ENCODE data around the gene PTPRN2.
"Not testable (repeated sequence)": the region's sequence is repeated elsewhere in the genome, so short reads cannot be mapped to it uniquely, and the experiment has no call there.

PTPRN2 gene

DNA sequence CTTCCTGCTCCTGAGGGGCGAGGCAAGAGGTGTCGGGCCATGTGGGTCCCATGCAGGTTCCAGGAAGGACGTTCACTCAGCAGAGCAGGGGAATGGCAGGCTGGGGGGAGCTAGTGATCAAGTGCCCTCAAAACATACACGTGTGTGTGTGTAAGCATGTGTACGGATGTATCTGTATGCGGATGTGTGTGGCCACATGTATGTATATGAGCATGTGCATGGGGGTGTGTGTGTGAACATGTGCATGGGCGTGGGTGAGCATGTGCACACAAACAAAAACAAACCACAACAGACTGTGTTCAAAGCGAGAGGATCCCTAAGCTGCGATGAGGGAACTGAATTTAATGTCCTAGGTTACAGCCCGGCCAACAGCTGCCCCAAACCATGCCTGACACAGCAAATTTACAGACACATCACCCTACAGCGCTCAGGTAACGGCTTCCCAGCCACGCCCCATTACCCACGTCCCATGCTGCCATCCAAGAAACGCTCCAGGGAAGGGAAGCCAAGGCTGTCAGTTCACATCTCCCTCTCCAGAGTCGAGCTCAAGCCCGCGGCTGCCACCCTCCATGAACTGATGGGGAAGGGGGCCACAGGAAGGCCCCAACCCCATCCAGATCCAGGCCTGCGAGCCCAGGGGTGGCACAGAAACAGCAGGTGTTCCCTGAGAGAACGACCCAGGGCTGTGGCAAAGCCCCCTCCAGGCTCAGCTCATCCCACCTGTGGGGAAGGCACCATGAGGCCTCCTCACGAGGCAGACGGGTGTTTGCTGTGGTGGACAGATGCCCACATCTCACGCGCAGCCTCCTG, 56.6 kb downstream of the PTPRN2 start:
- DNase-seq = no peak

DNA sequence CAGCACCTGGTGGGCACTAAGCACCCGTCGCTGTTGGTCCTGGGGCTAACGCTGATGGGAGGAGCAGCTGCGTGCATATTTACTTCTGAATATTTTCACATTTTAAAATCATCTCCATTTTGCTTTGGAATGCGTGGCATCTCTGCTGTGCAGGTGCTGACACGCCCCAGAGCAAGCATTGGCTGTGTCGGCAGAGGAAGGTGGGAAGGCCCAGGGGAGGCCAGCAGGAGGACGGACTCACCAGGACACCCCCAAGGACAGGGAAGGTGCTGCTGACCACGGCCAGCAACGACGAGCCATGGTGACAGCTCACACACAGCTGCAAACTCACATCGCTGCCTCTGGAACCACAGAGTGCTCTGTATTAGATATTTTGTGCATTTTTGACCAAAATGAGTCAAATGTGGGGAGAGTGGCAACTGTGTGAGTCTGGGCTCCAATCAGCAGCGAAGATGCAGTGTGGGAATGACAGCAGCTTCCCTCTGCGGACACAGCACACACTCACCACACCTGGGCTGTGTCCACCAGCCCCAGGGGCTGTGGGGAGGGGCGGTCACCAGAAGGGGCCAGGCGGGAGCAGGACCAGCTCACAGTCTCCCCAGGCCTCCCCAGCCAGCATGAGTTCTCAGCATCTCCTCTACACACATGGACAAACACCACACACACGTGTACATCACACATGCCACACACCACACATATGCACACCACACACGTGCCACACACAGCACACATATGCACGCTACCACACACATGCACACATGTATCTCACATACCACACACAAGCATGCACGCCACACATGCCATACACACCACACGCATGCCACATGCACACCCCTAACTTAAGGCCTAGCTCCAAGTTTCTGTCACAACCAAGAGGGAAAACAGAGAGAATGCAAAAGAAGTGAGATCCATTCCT, 58.2 kb downstream of the PTPRN2 start:
- DNase-seq = no peak

DNA sequence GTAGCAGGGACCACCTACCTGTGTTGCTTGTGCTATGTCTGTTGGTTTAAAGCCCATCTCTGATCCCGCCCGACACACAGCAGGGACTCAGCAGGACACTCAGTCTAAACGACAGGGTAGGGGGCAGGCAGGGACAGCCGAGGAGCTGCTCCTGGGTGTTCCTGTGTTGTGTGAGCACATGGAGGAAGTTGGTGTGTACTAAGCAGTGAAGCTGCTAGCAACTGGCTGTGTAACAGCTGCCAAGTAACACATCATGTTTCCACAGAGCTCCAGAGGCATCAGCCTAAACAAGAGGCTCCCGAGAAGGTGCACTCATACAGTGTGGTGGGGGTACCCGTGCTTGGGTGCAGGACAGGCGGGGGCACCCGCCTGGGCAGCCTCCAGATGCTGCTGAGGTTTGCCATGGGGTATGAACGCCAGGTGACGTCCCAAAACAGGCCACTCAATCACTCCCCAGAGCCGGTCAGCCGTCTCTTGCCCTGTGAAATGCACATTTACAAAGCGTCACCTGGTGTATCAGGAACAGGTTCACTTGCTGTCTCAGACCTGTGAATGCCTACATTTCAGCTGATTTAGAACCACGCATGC, 59.6 kb downstream of the PTPRN2 start:
- no peak for DNase-seq

DNA sequence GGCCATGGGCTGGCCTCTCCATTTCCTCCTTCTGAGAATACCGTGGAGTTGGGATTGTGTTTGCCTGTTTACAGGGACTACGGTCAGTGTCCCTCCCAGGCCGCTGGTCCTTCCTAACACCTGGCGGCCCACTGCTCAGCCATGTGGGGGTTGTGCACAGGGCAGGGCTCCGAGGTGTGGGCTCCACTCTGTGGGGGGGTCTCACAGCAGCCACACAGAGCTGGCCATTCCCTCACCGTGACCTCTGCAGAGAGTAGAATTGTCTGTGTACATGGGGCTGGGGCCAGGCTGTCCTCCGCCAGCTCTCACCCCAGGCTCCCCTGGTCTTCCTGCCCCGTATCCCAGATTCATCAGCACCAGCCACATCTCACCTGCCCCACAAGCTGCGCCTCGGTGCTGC, 60.1 kb downstream of the PTPRN2 start:
- DNase-seq = no peak

DNA sequence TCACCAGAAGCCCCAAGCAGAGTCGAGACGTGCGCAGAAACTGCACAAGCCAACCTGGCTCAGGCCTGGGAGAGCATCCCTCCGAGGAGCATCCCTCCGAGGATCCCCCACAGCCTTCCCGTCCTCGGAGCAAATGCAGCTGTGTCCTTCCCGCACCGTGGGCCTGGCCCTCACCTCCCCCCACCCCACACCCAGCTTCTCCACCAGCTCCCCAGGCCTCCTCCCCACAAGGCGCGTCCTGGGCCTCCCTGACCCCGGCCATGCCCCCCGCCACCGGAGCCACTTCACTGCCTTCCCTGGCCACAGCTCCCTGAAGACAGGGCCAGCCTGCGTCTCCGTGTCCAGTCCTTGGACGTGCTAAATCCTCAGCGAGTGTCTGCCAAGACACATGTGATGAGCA, 60.6 kb downstream of the PTPRN2 start:
- no peak for DNase-seq

DNA sequence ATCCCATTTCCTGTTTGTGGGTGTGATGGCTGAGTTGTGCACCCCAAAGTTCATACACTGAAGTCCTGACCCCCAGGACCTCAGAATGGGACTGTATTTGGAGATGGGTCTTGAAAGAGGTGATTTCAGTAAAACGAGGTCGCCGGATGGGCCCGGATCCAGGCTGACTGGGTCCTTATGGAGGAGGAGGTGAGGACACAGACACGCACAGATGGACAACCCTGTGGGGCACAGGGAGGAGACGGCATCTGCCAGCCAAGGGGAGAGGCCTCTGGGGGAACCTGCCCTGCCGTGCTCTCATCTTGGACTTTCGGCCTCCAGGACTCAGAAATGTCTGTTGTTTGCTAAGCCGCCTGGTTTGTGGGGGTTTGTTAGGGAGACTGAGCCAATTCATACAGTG, 61.1 kb downstream of the PTPRN2 start:
- no peak for DNase-seq

DNA sequence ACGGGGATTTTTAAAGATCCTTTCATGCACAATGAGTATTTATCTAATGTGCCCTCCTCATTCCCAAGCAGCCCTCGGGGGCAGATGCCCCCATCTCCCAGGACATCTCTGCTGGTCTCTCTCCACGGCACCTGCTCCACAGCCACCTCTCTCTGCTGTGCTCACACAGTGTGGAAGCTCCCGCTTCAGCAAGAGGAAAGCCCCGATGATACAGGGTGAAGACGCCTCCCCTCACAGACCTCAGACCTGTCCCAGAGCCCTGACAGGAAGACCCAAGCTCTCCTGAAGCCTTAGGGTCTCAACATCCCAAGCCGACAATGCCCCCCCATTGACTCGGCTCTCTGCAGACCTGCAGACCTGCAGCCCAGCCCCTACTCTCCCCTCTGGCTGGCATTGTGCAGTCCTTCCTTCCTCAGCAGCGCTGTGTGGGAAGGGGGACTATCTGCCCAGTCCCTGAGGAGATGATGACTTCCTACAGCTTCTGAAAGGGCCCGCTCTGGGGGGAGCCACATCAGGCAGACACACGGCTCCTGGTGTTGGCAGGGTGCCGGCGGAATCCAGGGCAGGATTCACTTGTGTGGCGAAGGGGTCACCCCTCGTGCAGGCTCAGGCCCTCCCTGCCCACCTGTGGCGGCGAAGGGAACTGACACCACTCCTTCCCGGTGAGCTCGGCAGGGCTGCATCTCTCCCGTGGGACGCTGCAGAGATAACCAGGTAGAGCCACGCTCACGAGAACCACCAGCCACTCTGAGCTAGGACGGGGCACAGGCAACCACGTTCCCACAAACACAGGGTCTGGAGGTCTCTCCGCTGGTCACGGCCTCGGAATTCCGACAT, 61.8 kb downstream of the PTPRN2 start:
- no peak for DNase-seq

DNA sequence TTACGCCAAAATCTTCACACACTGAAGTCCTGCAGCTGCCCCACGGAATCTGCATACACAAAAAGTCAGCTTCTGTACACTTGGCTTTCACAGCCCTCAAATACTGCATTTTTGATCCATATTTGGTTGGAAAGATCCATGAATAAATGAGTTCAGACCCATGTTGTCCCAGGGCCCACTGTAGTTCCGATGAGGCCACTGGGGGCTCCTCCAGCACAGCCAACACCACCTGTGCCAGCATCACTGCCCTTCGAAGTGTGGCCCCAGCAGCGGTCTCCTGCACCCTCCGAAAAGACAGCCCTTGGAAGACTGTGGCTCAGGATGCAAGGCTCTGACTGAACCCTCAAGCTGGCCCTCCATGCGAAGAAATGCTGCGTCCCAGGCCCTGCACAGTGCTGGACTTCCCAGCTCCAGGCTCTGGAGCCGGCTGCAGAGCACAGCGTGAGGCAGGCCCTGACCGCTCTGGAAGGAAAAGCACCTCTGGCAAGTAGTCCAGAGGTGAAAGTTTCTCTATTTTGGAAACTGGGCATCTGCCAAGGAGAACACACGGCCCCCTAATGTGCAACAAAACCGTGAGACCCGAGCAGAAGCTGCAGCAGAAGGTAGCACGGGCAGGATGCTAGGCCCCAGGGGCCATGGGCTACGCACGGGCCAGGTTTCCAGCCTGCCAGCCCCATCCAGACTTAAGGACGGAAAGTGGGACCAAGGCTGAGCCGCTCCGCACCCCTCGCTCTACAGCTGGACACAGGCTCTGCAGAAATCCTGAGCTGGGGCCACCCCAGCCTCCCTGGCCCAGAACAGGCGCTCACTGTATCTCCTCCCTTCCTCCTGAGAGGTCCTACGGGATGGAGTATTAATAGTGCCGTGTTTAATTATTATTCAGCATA, 62.6 kb downstream of the PTPRN2 start:
- no peak for DNase-seq

DNA sequence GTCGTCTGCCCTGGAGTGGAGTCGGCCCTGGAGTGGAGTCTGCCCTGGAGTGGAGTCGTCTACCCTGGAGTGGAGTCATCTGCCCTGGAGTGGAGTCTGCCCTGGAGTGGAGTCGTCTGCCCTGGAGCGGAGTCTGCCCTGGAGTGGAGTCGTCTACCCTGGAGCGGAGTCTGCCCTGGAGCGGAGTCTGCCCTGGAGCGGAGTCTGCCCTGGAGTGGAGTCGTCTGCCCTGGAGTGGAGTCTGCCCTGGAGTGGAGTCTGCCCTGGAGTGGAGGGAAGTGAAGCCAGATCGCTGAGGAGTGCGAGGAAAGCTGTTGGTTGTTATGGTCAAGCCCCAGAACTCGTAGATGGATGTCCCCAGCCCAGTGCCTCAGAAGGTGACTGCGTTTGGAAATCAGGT, 63.3 kb downstream of the PTPRN2 start:
- DNase-seq = not testable (repeated sequence)

DNA sequence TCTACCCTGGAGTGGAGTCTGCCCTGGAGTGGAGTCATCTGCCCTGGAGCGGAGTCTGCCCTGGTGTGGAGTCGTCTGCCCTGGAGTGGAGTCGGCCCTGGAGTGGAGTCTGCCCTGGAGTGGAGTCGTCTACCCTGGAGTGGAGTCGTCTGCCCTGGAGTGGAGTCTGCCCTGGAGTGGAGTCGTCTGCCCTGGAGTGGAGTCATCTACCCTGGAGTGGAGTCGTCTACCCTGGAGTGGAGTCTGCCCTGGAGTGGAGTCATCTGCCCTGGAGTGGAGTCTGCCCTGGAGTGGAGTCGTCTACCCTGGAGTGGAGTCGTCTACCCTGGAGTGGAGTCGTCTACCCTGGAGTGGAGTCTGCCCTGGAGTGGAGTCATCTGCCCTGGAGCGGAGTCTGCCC, 63.7 kb downstream of the PTPRN2 start:
- DNase-seq = not testable (repeated sequence)

DNA sequence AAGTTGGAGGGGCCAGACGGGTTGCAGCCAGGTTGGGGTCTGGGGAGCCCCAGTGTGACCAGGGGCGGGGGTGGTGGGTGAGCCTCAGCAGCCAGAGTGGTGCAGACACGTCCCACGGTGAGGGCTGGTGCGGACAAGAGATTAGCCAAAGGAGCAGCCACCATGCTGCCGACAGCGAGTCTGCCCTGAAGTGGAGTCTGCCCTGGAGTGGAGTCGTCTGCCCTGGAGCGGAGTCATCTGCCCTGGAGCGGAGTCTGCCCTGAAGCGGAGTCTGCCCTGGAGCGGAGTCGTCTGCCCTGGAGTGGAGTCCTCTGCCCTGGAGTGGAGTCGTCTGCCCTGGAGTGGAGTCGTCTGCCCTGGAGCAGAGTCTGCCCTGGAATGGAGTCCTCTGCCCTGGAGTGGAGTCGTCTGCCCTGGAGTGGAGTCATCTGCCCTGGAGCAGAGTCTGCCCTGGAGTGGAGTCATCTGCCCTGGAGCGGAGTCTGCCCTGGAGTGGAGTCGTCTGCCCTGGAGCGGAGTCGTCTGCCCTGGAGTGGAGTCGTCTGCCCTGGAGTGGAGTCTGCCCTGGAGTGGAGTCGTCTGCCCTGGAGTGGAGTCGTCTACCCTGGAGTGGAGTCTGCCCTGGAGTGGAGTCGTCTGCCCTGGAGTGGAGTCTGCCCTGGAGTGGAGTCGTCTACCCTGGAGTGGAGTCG, 64.3 kb downstream of the PTPRN2 start:
- DNase-seq = not testable (repeated sequence)

DNA sequence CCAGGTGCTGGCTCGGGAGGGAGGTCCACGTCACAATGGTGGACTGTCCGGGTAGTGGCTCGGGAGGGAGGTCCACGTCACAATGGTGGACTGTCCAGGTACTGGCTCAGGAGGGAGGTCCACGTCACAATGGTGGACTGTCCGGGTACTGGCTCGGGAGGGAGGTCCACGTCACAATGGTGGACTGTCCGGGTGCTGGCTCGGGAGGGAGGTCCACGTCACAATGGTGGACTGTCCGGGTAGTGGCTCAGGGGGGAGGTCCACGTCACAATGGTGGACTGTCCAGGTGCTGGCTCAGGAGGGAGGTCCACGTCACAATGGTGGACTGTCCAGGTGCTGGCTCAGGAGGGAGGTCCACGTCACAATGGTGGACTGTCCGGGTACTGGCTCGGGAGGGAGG, 65.8 kb downstream of the PTPRN2 start:
- not testable (repeated sequence) for DNase-seq

DNA sequence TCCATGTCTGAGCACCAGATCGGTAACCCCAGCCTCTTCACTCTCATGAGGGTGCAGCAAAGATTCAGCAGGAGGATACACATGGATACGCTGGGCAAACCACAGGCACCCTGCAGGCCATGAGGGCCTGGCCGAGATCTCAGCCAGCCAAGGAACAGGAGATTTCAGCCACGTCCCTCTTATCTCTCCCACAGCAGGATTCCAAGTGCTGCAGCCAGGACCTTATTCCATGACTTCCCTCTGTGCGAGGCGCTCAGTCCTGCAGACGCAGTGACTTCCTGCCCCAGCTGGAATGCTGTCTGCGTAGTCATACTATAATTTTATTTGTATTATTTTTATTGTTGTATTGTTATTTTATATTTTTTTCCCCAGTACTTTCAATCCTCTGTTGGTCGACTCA, 66.8 kb downstream of the PTPRN2 start:
- DNase-seq = no peak

DNA sequence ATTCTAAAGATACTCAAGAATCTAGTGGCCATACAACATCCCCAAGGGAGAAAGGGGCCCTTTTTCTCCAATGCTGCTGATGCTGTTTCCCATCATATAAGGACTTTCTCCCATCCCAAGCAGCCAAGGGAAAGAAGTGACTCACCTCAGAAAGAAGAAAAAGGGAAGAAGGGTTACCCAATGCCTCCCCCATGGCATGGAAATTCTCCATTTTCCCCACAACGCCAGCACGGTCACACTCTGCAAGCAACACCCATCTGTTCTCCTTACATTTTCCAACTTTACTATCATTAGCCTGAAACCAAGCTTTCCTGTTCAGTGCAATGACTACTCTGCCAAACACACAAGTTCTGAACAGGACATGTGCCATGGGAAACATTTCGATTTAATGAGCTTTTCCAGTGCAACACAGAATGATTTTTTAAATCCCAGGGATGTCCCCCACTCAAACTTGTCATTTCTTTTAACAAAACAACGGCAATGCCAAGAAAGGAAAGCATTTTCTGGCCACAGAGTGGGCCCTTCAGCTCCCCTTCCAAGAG, 67.9 kb downstream of the PTPRN2 start:
- DNase-seq = no peak

DNA sequence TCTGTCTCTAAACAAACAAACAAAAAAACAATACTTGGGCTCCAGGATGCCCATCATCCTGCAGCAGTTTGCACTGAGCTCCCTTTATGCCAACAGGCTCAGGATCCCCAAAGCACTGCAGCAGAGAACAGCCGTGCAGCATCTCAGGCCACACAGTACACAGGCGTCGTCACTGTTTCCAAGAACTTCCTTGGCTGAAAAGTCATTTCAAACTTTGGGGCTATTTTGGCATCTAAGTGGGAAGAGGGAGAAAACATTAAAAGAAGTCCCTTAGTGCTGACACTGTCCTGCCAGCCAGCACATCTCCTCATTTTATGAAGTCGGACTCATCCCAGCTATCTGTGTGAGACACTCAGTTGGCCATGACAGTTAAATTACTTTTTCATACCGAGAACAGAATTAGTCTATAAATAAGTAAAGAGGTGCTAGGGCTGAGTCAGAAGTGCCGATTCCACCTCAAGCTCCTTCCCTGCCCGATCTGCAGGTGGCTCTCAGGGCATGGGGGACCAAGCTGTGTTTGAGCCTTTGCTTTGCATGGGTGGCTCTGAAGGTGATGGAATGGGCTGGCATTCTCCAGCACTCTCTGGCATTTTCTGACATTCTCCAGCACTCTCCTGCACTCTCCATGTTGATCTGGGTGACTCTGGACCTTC, 68.5 kb downstream of the PTPRN2 start:
- no peak for DNase-seq

DNA sequence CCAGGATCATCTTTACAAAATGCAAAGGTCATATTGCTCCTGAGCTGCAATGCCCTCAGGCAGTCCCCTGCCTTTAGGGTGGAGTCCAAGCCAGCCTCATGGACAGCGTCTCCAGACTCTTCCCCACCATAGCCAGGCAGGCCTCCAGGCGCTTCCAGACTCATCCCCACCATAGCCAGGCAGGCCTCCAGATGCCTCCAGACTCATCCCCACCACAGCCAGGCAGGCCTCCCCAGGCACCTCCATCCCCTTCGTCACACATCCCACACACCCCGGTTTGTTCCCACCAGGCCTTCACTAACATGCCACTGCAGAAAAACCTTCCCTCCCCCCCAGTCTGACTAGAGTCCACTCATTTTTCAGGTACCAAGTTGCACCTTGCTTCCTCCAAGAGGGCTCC, 70.1 kb downstream of the PTPRN2 start:
- no peak for DNase-seq

DNA sequence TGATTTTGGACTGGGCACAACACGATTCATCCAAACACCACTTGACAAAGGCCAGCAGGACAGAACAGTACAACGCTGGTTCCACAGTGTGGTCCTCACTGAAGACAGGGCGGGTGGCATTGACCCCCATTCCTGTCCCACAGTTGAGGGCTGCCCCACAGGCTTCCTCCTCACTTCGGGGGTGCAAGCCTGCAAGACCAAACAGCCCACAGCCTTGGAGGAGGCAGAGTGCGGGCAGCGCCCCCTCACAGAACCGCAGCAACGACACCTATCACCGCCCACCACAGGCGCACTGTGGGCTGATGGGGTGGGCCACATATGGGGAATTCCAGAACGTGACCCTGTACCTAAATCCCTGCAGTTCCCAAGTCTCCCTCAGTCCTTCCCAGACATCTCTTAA, 70.6 kb downstream of the PTPRN2 start:
- DNase-seq = no peak

DNA sequence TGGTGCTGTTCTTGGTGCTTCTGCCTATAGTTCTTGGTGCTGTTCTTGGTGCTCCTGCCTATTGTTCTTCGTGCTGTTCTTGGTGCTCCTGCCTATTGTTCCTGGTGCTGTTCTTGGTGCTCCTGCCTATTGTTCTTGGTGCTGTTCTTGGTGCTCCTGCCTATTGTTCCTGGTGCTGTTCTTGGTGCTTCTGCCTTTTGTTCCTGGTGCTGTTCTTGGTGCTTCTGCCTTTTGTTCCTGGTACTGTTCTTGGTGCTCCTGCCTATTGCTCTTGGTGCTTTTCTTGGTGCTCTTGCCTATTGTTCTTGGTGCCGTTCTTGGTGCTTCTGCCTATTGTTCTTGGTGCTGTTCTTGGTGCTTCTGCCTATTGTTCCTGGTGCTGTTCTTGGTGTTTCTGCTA, 71.1 kb downstream of the PTPRN2 start:
- DNase-seq = no peak

DNA sequence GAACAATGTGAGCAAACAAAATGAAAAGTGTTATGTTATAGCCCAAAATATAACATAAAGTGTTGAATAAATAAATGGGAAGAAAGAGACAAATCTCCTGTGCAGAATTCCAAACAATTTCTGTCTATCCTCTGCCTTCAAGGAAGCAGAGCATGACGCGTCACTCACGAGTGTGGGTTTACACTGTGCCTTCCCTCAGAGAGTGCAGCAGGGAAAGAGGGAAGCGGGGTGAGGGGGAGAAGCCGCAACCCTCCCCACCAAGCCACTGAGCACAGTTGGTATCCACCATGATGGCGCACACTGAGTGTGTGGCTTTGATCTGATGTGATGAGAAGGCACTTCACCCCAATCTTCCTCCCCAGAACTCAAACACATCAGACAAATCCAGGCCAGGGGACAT, 74.8 kb downstream of the PTPRN2 start:
- no peak for DNase-seq

DNA sequence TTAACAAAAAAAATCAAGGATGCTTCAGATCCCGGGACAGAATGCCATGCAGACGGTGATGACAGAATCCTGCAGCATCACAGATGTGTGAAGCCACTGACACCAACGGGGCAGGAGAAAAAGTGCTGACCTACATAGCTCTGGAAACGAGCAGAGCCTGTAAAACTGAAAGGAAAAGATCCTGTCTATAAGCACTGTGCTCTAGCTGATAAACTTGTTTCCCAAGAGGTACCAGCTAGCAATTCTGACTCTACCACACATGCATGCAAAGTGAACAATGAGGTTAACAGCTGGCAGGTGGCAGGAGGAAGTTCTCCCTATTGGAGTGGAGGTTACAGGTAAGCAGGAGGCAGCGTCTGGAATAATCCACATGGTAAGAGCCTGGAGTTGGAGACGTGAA, 75.6 kb downstream of the PTPRN2 start:
- no peak for DNase-seq

Measured in activated CD4-positive, CD25-positive, alpha-beta regulatory T cell (primary cell).